ENCODE measurements around the gene ETNK2. TPM values are rescaled to one million over a fixed set of nuclear protein-coding genes. Genes with fewer than 3 reads are reported as not detected.

The ETNK2 gene
- total RNA-seq, 1 donor from 2014 or later = 10.0 TPM

GRCh38 chr1:204180133-204180532, 28.3 kb upstream of the ETNK2 start:
- Mint-ChIP-seq H3K27ac (no peak overlapping the region), H3K27me3 (peaks cover 11% of the 10 kb centered on the region), H3K4me1 (ENCODE audit: unreplicated experiment) (peaks cover 9% of the 10 kb centered on the region), H3K4me3 (no peak overlapping the region), H3K36me3 (no peaks in the 10 kb centered on the region), H3K9me3 (no peaks in the 10 kb centered on the region)
- no peak for TF ChIP-seq CTCF (conservative IDR thresholded peaks at IDR 0.05)
- no peak for DNase-seq (ENCODE audit: extremely low spot score, unreplicated experiment)

GRCh38 chr1:204178487-204179281, 26.8 kb upstream of the ETNK2 start:
- no peak overlapping the region for H3K4me3 Mint-ChIP-seq
- no peaks in the 10 kb centered on the region for H3K36me3 Mint-ChIP-seq

DNA sequence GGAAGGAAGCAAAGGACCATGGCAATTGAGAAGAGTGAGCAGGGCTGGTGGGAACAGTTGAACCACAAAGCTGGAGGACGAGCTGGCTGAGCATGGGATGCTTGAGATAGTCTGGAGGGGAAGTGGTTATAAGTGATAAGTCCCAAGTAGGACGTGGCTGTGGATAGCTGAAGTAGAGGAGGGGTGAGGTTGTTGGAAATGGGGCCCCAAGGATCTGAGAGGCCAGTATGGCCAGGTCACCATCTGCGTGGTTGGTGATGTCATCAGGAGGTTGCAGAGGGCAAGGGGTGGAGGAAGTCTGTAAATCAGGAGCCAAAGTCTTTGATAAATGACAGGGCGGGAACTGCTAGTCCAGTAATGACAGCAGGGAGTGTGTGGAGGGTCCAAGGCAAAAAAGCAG, 25.3 kb upstream of the ETNK2 start:
- Mint-ChIP-seq H3K27me3 (peaks cover 11% of the 10 kb centered on the region), H3K27ac (no peak overlapping the region), H3K4me1 (ENCODE audit: unreplicated experiment) (peaks cover 9% of the 10 kb centered on the region), H3K9me3 (no peaks in the 10 kb centered on the region), H3K36me3 (no peaks in the 10 kb centered on the region), H3K4me3 (no peak overlapping the region)
- no peak for TF ChIP-seq CTCF (conservative IDR thresholded peaks at IDR 0.05)
- DNase-seq (ENCODE audit: extremely low spot score, unreplicated experiment) = no peak

More at GRCh38 chr1:204178487-204179281, 26.8 kb upstream of the ETNK2 start:
- Mint-ChIP-seq H3K27ac (no peak overlapping the region), H3K4me1 (ENCODE audit: unreplicated experiment) (peaks cover 9% of the 10 kb centered on the region), H3K27me3 (peaks cover 11% of the 10 kb centered on the region), H3K9me3 (no peaks in the 10 kb centered on the region)
- DNase-seq (ENCODE audit: extremely low spot score, unreplicated experiment) = no peak
- no peak for TF ChIP-seq CTCF (conservative IDR thresholded peaks at IDR 0.05)

- Mint-ChIP-seq H3K36me3 (no peaks in the 10 kb centered on the region), H3K9me3 (no peaks in the 10 kb centered on the region), H3K27me3 (peaks cover 10% of the 10 kb centered on the region), H3K4me1 (ENCODE audit: unreplicated experiment) (peaks cover 6% of the 10 kb centered on the region), H3K4me3 (no peak overlapping the region), H3K27ac (no peak overlapping the region)
- TF ChIP-seq CTCF (conservative IDR thresholded peaks at IDR 0.05) = no peak
- DNase-seq (ENCODE audit: extremely low spot score, unreplicated experiment) = no peak
Measured at GRCh38 chr1:204176049-204176448, 24.2 kb upstream of the ETNK2 start.

DNA sequence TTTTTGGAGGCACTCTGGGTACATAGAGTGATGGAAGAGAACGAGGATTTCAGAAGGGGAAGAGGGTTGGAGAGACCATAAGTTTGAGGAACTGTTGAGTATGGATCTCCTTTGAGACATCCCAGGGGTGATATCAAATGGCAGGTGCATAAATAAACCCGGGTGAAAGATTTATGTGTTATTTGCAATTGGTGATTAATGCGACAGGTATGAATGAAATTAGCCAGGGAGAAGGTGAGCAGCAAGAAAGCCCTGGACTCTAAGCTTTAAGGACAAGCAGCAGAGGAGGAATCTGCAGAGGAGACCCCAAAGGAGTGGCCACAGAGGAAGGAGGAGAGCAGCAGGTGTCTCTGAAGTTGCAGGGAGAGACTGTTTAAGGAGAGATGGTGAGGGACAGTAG, 23.1 kb upstream of the ETNK2 start:
- no peaks in the 10 kb centered on the region for H3K9me3 Mint-ChIP-seq
- DNase-seq (ENCODE audit: extremely low spot score, unreplicated experiment) = no peak
- no peak for TF ChIP-seq CTCF (conservative IDR thresholded peaks at IDR 0.05)
- H3K36me3 Mint-ChIP-seq = no peaks in the 10 kb centered on the region
- peaks cover 5% of the 10 kb centered on the region for H3K27me3 Mint-ChIP-seq
- no peak overlapping the region for H3K4me3 Mint-ChIP-seq
- H3K4me1 Mint-ChIP-seq (ENCODE audit: unreplicated experiment) = no peaks in the 10 kb centered on the region
- H3K27ac Mint-ChIP-seq = no peak overlapping the region
